ACHN (cell line): Measurements from ENCODE around the gene PLEKHA6.

Experiments
- DNase-seq: peaks from one replicate; pipeline ENCODE4 v3.0.0-alpha.2; 2015
- in situ Hi-C: cut with HindIII; loops from 2 replicates; pipeline ENCODE4 v1.10.0; 2017; ENCODE audit warnings: low sequenced_read_pairs, low pct_ligation_motif_present, low pct_unique_long_range_greater_than_20kb

PLEKHA6 gene

DNA sequence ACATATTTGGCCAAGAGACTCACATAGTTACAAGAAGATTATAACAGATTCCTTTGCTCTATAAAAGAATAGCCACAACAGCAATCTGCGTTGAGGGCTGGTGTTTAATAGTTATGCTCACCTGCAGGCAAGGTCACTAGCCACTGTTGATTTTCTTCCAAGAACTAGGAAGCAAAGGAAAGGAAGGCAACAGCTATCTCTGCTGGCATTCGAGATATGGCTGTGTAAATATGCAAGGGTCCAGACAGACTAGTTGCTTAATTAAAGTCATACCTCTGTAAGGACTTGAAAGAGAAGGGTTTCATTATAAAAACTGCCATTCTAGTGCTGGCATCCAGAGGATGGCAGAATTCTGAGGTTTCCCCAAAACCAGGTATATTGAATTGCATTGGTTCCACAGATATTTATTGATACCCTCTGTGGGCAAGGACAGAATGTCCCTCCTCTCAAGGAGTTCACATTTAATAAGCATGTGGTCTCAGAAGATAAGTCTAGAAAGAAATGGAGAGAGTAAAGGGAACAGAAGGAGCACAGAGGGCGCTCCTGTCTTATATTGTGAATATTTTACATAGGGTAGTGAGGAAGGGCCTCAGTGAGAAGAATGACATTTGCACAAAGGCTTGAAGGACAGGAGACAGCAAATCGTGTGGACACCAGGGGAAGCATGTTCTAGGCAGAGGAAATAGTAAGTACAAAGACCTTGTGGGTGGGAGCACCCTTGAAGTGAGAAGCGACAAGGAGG, 23.6 kb upstream of the PLEKHA6 start:
- in situ Hi-C loops, result no loop called here

DNA sequence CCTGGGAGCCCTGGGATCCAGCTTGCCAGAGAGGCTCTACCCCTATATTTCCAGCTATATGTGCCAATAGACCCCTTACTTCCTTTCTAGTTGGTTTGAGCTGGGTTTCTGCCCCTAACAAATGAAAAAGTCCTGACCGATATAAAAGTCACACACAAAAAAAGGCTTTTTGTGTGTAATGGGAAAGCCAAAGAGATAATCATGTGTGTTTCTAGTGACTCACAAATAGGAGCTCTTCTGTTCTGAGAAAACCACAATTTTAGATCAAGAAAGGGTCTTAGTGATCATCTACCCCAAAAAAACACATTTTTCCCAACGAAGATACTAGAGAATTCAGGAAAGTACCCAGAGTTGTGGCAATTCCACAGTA, 23.0 kb upstream of the PLEKHA6 start:
- DNase-seq, result no peak
- in situ Hi-C loops, result no loop called here

More for the DNA sequence above, 23.6 kb upstream of the PLEKHA6 start:
- no peak for DNase-seq

DNA sequence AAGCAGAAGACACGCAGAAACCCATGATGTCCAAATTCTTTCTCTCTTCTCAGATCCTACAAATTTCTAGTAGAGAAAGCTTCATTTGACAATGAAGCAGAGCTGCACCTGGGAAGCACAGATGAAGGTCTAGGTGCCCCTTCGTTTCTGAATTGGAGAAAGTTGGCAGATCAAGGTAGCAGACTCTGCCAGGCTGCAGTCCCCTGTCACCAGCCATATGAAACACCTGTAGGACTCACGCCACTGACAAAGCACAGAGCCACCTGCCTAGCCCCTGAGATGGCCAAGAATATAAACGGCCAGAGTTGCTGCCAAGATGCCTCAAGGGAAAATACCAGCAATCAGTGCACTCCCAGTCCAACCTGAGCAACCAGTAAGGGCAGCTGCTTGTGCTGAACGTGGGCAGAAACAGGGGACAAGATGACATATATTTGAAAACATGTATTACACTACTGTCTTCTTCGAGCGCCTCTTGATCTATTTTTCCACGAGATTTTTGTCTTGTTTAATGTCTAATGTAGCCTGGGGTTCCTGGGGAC, 20.6 kb upstream of the PLEKHA6 start:
- in situ Hi-C loops, result no loop called here
- DNase-seq, result no peak

DNA sequence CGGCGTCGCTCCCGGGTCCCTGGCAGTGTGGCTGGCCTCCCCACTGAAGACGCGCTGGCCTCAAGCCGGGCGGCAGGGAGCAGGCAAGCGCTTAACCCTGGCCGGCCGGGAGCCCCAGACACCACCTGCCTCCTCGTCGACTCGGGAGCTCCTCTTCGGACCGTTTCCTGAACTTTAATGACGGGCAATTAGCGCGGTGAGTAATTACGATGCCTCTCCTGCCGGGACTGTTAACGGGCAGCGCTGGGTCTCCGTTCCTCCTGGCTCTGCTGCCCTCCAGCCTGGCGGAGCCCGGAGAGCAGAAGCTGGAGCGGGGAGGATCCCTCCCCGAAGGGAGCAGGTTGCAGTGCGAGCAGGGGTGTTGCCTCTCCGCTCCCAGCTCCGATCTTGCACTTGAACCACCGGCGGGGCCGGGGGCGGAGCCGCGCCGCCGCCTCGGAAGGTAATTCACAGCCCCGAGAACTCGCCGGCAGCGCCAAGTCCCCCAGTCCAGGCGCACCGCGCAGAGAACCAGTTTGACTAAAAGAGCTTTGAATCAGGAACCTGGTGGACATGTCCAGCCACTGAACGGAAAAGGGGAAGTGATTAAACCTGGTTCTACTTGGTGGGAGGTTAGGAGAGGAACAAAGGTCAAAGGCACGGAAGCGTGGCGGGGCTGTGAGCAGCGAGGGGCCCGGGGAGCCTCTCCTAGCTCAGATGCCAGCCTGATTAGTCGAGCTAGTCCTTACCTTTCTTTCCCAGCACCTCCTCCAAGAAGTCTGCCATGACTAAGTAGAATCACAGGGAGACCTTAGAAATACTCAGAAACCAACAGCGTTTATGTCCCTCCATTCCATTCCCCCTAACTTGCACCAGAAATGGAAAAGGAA, 18.3 kb upstream of the PLEKHA6 start:
- in situ Hi-C loops, result no loop called here

DNA sequence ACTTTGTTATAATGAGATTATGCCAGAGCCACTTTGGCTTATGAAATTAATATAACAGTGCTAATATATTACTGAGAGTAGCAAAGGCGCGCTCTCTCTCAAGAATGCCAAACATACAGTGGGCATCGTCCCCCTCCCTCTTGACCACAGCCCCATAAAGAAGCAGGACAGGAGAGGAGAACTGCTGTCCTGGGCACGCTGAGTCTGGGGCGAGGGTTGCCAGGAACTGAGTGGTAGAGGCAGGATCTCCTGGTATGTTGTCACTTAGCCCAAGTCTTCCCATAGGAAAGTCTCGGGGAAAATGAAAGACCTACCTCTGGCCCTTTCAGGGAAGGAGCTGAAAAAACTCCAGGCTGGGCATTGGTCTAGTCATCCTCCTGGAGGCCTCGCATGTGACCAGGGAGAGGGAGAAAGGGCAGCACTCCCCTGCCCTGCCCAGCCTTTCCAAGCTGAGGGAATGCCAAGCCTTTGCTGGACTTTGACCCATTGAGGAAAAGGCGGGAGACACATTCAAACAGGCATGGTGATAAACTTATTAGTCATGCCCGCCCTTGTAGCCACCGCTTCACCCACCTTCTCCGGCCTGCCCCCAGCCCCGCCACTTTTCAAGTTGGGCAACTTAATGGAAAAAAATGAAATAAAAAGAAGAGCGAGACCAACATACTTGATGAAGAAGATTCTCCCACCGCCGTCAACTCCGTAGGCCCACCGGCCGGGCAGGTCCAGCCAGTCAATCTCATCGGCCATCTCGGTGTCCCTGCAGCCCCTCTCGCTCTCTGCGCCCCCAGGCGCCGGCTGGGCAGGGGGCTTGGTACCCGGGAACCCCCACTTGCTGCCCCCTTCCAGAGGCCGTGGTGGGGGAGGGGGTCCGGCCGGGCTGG, 17.4 kb upstream of the PLEKHA6 start:
- peak; percentile 97 for DNase-seq
- in situ Hi-C loops, result no loop called here

More for the DNA sequence above, 18.3 kb upstream of the PLEKHA6 start:
- DNase-seq, result peak; percentile 85

DNA sequence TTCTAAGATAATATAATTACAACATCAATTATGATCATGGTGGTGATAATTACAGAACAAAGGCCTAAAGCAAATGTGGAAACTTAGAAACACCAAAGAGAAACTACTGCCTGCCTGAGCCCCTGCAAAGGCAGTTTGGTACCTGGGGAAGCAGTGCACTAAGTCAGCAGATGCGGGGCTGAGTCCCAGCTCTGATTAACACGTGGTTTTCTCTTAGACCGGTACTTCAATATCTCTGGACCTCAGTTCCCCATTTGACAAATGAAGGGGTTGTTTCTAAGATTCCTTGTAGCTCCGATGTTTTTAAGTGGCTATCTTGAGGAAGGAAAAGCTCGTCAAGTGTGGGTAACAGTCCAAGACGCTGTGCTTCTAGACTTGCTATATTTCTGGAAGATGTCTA, 16.7 kb upstream of the PLEKHA6 start:
- in situ Hi-C loops, result no loop called here

DNA sequence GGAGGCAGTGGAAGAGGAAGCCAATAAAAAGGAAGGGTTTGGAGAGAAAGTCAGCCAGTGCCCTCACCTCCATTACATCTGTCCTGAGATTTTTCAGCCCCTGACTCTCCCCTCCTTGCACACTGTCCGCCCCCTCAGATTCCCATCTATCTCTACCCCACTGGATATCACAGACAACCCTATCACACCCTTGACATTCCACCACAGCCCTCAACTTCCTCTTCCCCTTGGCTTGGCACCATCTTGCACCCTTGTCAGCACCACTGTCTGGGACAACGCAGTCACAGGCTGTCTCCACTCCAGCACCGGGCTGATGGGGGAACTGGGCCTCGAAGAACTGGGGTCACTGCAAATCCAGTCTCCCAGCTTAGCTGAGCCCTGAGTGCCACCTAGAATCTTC, 14.2 kb upstream of the PLEKHA6 start:
- in situ Hi-C loops, result loop anchor here (25.0 kb wide), 1 partner anchor 212 kb away; the partner anchor contains the start of genes ETNK2 and REN
- DNase-seq, result no peak

More for the DNA sequence above, 16.7 kb upstream of the PLEKHA6 start:
- peak; percentile 16 for DNase-seq

DNA sequence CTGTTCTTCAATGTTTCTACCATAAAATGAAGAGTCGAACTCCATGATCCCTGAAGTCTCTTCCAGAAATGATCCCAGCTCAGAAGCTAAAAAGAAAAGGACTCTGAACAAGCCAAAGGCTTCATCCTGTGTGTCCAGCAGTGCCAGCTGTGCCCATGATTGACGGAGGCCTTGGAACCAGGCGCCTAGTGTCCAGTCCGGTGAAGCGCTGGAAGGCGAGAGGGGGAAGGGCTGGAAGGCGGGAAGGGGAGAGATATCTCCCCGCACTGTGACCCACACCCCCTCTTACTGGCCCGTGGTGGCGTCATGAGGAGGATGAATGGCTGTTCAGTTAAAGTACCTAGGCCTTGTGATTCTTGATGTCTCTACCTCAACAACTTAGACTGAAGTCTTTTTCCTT, 10.4 kb upstream of the PLEKHA6 start:
- no peak for DNase-seq
- in situ Hi-C loops, result loop anchor here (25.0 kb wide), 1 partner anchor 208 kb away; the partner anchor contains the start of genes ETNK2 and REN

DNA sequence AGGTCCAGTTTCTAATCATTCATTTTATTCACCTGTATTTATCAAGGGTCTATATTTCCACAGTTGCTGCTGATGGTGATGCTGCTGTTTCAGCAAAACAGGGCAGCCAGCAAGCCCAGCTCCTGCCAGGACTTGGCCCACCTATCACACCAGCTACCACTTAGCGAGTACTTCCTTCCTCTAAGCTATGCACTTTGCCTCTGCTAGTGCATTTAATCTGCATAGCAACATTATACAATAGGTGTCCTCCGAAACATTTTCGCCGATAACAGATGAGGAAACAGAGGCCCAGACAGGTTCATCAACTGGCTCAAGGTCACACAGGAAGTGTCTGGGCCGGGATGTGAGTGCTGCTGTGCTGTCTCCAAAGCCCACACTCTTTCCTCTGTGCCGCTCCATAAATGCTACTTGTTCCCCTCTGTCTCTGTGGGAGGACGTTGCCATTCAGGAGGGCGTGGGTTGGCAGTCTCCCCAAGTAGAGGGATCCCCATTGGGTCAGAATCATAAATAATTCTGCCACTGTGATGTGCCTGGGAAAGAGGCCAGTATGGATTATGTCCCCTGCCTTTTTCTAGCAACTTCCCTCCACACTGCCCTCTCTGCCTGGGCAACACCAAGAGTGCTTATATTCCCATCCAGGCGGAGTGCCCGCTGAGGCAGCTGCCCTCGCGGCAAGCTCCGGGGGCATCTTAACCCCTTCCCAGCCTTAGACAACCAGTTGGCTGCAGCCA, 9.4 kb upstream of the PLEKHA6 start:
- in situ Hi-C loops, result loop anchor here (25.0 kb wide), 1 partner anchor 207 kb away; the partner anchor contains the start of genes ETNK2 and REN
- no peak for DNase-seq

DNA sequence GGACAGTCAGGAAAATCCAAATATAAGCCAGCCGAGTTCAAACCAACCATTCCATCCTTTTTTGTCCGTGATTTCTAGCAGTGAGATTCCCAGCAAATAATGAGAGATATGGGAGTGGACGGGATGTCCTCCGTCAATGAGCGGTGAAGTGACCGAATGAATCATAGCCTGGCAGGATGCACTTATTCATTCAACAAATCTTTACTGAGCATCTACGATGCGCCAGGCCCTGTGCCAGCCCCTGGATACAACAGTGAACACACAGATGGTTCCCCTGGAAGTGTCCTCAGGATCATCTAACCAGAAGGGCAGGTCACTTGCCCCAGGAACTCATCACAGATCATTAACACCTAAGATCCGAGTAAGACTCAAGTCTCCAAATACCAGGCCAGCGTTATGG, 8.2 kb upstream of the PLEKHA6 start:
- DNase-seq, result no peak
- in situ Hi-C loops, result loop anchor here (25.0 kb wide), 1 partner anchor 206 kb away; the partner anchor contains the start of genes ETNK2 and REN

DNA sequence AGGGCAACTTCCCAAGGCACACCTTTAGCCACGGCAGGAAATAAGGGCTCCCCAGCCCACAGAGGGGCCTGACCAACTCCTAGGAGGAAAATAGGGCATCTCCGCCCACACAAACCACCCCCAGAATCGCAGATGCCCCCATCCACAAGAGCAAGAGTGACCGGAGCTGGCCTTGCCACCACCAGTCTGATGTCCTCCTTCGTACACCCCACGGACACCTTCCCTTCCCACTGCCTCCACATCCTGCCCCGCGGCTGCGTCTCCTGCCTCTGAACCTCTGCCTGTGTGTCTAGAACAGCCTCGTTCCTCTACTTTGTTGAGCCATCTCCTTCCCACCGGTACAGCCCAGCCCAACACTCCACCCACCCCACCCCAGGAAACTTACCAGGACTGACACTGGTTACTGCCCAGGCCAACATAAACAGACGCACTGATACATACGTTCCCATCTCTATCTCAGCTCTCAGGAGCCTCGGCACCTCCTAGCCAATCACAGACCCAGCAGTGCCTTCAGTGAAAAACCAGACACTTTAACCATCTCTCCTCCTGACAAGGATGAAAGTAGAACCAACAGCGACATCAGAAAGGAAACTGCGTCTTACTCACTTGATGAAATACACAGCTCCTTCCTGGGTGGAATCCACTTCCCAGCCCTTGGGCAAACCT, 7.6 kb upstream of the PLEKHA6 start:
- DNase-seq, result no peak
- in situ Hi-C loops, result loop anchor here (25.0 kb wide), 1 partner anchor 205 kb away; the partner anchor contains the start of genes ETNK2 and REN

DNA sequence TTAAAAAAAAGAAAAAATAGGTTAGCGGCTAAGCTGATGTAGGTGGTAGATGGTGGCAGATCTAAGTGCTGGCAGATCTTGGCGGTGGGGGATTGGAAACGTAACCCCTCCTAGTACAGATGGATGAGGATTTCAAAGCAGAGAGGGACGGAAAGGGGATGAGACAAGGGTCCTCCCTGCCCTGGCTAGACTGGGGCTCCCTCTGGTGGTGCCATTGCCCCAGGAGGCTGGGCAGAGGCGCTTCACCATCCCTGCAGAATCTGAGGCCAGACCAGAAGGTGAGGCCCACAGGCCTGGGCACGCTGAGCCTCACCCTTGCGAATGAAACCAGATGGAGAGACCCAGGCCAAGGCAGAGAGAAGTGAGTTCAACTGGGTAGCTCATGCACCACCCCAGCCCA, 7.0 kb upstream of the PLEKHA6 start:
- in situ Hi-C loops, result loop anchor here (25.0 kb wide), 1 partner anchor 204 kb away; the partner anchor contains the start of genes ETNK2 and REN
- DNase-seq, result peak; percentile 32

DNA sequence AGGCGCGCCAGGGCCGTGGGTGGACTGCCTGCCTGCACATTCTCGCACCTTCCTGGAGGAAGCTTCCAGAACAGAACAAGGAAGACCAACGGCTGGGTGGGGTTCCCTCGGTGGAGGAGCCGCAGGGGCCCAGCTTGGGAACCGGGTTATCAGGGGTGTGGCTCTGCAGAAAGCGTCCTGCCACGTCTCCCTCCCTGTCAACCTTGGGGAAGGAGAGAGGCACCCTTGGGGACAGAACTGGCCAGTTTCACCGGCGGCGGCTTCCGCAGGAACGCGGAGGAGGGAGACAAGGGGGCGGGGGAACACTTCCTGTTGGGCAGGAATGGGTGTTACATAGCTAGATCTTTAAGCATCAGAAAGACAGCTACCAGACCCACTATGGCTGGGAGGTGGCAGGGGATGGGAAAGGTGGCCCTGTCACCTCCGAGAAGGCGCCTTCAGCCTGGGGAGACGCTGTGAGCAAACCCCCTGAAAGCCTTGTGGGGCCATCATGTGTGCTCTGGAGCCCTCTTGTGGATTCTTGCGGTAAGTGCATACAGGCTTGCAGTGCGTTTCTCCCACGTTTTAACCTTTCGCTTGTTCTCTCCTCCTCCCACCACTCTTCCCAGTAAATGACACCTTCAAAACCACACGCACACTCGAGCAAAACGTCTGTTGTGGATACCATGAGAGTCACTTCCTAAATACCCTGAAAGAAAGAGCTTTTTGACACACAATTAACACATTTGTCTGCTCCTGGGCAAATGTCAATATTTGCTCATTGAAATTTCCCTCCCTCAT, 3.8 kb upstream of the PLEKHA6 start:
- DNase-seq, result peak; percentile 69
- in situ Hi-C loops, result loop anchor here (25.0 kb wide), 1 partner anchor 201 kb away; the partner anchor contains the start of genes ETNK2 and REN

DNA sequence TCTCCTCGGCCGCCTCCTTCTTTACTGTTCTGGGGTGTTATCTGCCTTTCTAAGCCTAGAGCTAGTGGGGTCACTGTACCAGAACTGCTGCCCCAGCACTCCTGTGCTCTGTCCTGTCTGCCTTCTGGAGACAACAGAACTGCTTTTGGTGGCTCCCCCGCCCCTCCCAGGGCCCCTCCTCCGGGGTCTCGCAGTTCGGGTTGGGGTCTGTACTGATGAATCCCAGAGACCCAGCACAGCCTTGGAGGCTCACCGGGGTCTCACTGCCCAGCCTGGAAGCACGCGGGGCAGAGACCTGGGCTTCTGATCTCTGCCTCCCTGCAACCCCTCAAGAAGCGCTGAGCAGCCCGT, 3.2 kb upstream of the PLEKHA6 start:
- no peak for DNase-seq
- in situ Hi-C loops, result loop anchor here (25.0 kb wide), 1 partner anchor 201 kb away; the partner anchor contains the start of genes ETNK2 and REN

DNA sequence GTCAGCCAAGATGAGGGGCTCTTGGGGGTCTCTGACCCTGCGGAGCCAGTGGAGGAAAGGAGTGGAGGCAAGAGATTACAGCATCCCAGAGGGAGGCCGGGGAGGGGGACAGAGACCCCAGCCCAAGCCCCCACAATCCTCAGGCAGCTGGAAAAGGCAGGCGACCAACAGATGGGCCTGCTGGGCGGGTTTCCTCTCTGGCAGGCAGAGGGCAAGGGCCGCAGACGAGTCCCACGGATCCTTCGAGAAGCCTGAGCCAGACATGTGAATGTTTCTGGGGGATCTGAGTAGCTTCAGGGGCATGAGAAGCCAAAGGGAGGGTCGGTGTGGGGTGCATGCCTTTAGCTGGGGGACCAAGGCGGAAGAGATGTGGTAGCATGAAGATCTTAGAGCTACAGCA, 2.1 kb upstream of the PLEKHA6 start:
- in situ Hi-C loops, result loop anchor here (25.0 kb wide), 1 partner anchor 199 kb away; the partner anchor contains the start of genes ETNK2 and REN
- DNase-seq, result no peak

DNA sequence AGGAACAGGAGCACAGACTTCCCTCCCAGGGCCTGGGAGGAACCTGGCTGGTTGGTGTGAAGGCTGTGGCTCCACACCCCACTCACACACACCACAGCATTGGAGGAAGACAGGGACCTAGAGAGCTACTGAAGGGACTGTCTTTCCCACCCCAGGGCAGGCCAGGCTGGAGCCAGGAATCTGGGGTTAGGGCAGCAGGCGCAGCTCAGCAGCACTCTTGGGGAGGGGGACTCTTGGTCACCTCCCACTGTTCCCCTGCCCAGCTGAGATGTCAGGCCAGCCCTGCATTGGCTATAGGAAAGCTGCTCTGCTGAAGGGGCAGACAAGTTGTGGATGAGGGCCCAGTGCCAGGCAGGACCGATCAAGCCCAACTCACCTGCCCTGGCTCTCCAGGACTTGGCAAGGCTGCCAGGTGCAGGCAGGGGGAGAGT, 1.6 kb upstream of the PLEKHA6 start:
- in situ Hi-C loops, result loop anchor here (25.0 kb wide), 1 partner anchor 199 kb away; the partner anchor contains the start of genes ETNK2 and REN
- no peak for DNase-seq
